ENCODE measurements around the gene SGTA.

- no peak for TF ChIP-seq CTCF (IDR thresholded peaks at IDR 0.05; ENCODE audit: low read depth, low read length)
- no peak for TF ChIP-seq EZH2phosphoT487 (IDR thresholded peaks at IDR 0.05; ENCODE audit: low read depth)
These were observed 641 bp downstream of the SGTA start for GRCh38 chr19:2782329-2782935.
